SKM-1 treated with dmso at 0.1 percent for 144 hours (cell line): ENCODE measurements around the gene ARIH2.

ENCODE experiments used
- DNase-seq: peaks from one replicate; lab custom pipeline; 2025; ENCODE audit not compliant: unreplicated experiment; lab: John Stamatoyannopoulos, UW

ARIH2 gene

GRCh38 chr3:48970586-48970985, 51.9 kb downstream of the ARIH2 start:
- no peak for DNase-seq

GRCh38 chr3:48974076-48974864, 55.6 kb downstream of the ARIH2 start:
- no peak for DNase-seq

GRCh38 chr3:48979451-48979850, 60.8 kb downstream of the ARIH2 start:
- DNase-seq, result no peak

- DNase-seq, result no peak
Measured at GRCh38 chr3:48980295-48980694, 61.7 kb downstream of the ARIH2 start.

- no peak for DNase-seq
Measured at GRCh38 chr3:48982016-48982415, 63.4 kb downstream of the ARIH2 start.

GRCh38 chr3:48982686-48983085, 64.0 kb downstream of the ARIH2 start:
- DNase-seq, result no peak

GRCh38 chr3:48983096-48983495, 64.5 kb downstream of the ARIH2 start:
- DNase-seq, result no peak

- DNase-seq, result no peak
Measured at GRCh38 chr3:48984663-48985062, 66.0 kb downstream of the ARIH2 start.

GRCh38 chr3:48985831-48986376, 67.3 kb downstream of the ARIH2 start:
- no peak for DNase-seq

- no peak for DNase-seq
Measured at GRCh38 chr3:48989126-48989795, 70.6 kb downstream of the ARIH2 start.

GRCh38 chr3:48989796-48990635, 71.4 kb downstream of the ARIH2 start, which contains the start of gene P4HTM:
P4HTM (plus strand) TSS chr3:48990241; CDS start chr3:48990257, 16 bp downstream.
- DNase-seq, result peak; percentile 62

GRCh38 chr3:48990636-48991469, 72.2 kb downstream of the ARIH2 start:
- no peak for DNase-seq

- DNase-seq, result no peak
Measured at GRCh38 chr3:48991851-48992545, 73.4 kb downstream of the ARIH2 start.

- DNase-seq, result no peak
Measured at GRCh38 chr3:48993834-48994233, 75.2 kb downstream of the ARIH2 start.

- DNase-seq, result no peak
Measured at GRCh38 chr3:48996640-48997039, 78.0 kb downstream of the ARIH2 start.

GRCh38 chr3:48997102-48997635, 78.5 kb downstream of the ARIH2 start:
- DNase-seq, result no peak

GRCh38 chr3:48997714-48998637, 79.3 kb downstream of the ARIH2 start:
- no peak for DNase-seq

GRCh38 chr3:48999085-48999858, 80.6 kb downstream of the ARIH2 start:
- DNase-seq, result no peak
